Measurements from ENCODE around the gene ARSG.

DNA sequence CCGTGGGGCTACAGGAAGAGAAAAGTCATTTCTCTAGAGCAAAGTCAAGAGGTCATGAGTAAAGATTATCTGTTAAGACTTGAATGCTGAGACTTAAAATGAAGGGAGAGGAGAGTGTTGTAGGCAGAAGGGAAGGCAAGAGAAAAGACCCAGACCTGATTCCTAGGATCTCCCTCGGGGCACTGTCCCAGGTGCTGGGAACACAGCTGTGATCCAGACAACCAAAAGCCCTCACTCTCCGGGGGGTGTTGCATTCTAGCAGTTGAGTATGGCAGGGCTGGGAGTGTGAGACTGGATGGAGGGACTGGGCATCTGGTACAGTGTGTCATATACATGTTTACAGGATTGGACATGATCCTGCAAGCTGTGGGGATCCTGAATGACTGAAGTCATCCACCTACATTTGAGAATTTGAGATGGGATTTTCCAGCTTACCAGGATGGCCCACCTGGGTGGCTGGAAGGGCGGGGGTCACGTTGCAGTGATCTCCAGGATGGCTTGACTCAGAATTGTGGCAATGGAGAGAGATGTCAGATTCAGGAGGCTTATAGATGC, 29.1 kb downstream of the ARSG start:
- TF ChIP-seq TAF1 (IDR thresholded peaks at IDR 0.05; ENCODE audit: borderline replicate concordance, low read depth, low read length) (no peak), POLR2AphosphoS5 (IDR thresholded peaks at IDR 0.05; ENCODE audit: low read depth, low read length) (no peak)
